HG02938 (cell line): Measurements from ENCODE around the gene SLC31A2.

Experiments
- ATAC-seq: cut with Tn5 transposase; IDR thresholded peaks from one replicate; pipeline ENCODE4 v1.9.1; 2021; ENCODE audit warnings: mild to moderate bottlenecking, moderate library complexity; ENCODE audit not compliant: unreplicated experiment

Gene SLC31A2

GRCh38 chr9:113184539-113184938 is 33.7 kb downstream of the SLC31A2 start:
- ATAC-seq: no peak

GRCh38 chr9:113185271-113185670 is 34.5 kb downstream of the SLC31A2 start:
- ATAC-seq: no peak

- ATAC-seq: no peak
These were observed 35.4 kb downstream of the SLC31A2 start for GRCh38 chr9:113186137-113186755.

GRCh38 chr9:113187929-113188595 is 37.3 kb downstream of the SLC31A2 start:
- no peak for ATAC-seq

- ATAC-seq: no peak
These were observed 41.6 kb downstream of the SLC31A2 start for GRCh38 chr9:113192455-113192854.

GRCh38 chr9:113199683-113200329 is 49.0 kb downstream of the SLC31A2 start:
- no peak for ATAC-seq

GRCh38 chr9:113205432-113205831 is 54.6 kb downstream of the SLC31A2 start:
- ATAC-seq: no peak

GRCh38 chr9:113205861-113206260 is 55.1 kb downstream of the SLC31A2 start:
- no peak for ATAC-seq

- no peak for ATAC-seq
These were observed 60.0 kb downstream of the SLC31A2 start for GRCh38 chr9:113210815-113211214.
